GM19463 (cell line): ENCODE data around the gene ABCC8.
"Not testable (repeated sequence)": the region's sequence is repeated elsewhere in the genome, so short reads cannot be mapped to it uniquely, and the experiment has no call there.

ENCODE experiments used
- ATAC-seq: cut with Tn5 transposase; IDR thresholded peaks from one replicate; pipeline ENCODE4 v1.9.1; 2021; ENCODE audit warnings: mild to moderate bottlenecking, moderate library complexity; ENCODE audit not compliant: unreplicated experiment

Gene ABCC8

GRCh38 chr11:17431139-17431538 is 45.5 kb downstream of the ABCC8 start:
- ATAC-seq, result no peak

- no peak for ATAC-seq
Observed at GRCh38 chr11:17430616-17431015, 46.0 kb downstream of the ABCC8 start.

GRCh38 chr11:17428925-17429324 is 47.7 kb downstream of the ABCC8 start:
- ATAC-seq, result no peak

- ATAC-seq, result no peak
Observed at GRCh38 chr11:17428261-17428660, 48.4 kb downstream of the ABCC8 start.

GRCh38 chr11:17426233-17426632 is 50.4 kb downstream of the ABCC8 start:
- ATAC-seq, result not testable (repeated sequence)

GRCh38 chr11:17423533-17424310 is 52.9 kb downstream of the ABCC8 start:
- ATAC-seq, result no peak

- ATAC-seq, result no peak
Observed at GRCh38 chr11:17421781-17422180, 54.9 kb downstream of the ABCC8 start.

- no peak for ATAC-seq
Observed at GRCh38 chr11:17418444-17419081, 58.1 kb downstream of the ABCC8 start.

- ATAC-seq, result no peak
Observed at GRCh38 chr11:17416492-17416891, 60.2 kb downstream of the ABCC8 start.

GRCh38 chr11:17415523-17416104 is 61.0 kb downstream of the ABCC8 start:
- no peak for ATAC-seq

- ATAC-seq, result no peak
Observed at GRCh38 chr11:17414992-17415391, 61.7 kb downstream of the ABCC8 start.

- no peak for ATAC-seq
Observed at GRCh38 chr11:17414317-17414737, 62.3 kb downstream of the ABCC8 start.

- ATAC-seq, result no peak
Observed at GRCh38 chr11:17413414-17414316, 63.0 kb downstream of the ABCC8 start.

GRCh38 chr11:17412488-17413180 is 64.0 kb downstream of the ABCC8 start:
- ATAC-seq, result no peak

GRCh38 chr11:17411418-17411817 is 65.2 kb downstream of the ABCC8 start:
- no peak for ATAC-seq

- ATAC-seq, result no peak
Observed at GRCh38 chr11:17410606-17411379, 65.9 kb downstream of the ABCC8 start.

GRCh38 chr11:17408641-17409040 is 68.0 kb downstream of the ABCC8 start:
- ATAC-seq, result no peak

GRCh38 chr11:17408026-17408425 is 68.6 kb downstream of the ABCC8 start:
- no peak for ATAC-seq

GRCh38 chr11:17407575-17407974 is 69.1 kb downstream of the ABCC8 start:
- no peak for ATAC-seq

- no peak for ATAC-seq
Observed at GRCh38 chr11:17406818-17407149, 69.9 kb downstream of the ABCC8 start.
